Measurements from ENCODE around the gene TMEM222. TPM values are rescaled to one million over a fixed set of nuclear protein-coding genes. Genes with fewer than 3 reads are reported as not detected.

Gene TMEM222
- total RNA-seq, 2 donors from 2014 or later = 41.9 to 61.3 TPM

DNA sequence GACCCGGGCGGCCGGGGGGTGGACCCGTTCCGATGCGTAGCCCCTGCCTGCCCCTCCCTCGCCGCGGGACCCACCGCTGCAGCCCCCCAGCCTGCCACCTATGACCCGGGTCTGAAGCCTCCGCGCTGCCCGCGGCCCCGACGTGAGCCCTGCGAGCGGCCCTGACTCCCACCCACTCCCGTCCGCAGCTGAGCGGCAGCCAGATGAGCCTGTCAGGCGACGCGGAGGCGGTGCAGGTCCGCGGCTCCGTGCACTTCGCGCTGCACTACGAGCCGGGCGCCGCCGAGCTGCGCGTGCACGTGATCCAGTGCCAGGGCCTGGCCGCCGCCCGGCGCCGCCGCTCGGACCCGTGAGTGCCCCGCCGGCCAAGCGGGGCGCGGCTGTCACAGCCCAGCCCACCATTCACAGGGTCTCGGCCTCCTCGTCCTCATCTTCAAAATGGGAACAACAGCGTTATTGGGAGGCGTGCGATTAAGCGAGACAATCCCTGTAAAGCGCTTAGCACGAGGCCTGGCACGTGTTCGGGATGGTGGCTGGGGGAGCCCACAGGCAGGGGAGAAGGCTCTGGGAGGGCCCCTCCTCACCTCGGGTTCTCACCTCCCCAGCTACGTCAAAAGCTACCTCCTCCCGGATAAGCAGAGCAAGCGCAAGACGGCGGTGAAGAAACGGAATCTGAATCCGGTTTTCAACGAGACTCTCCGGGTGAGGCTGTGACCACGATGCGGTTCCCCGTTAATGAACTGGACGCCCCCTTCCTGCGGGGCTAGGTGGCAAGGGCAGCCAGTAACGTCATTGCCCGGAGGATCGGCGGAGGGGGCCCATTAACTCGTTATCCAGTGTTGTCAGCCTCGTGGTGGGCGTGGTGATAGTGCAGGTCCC is 28.1 kb downstream of the TMEM222 start:
- Mint-ChIP-seq H3K27ac (no peak overlapping the region), H3K36me3 (ENCODE audit: insufficient read depth in 2 of 2) (peaks cover 0 to 4% of the 10 kb centered on the region in 2 donors), H3K4me3 (no peak overlapping the region), H3K4me1 (ENCODE audit: low read depth) (peaks cover 8% of the 10 kb centered on the region), H3K27me3 (ENCODE audit: low read depth) (no peaks in the 10 kb centered on the region), H3K9me3 (no peaks in the 10 kb centered on the region)
- peak in 1 of 2 donors; percentile 22 for DNase-seq
- ATAC-seq (replicated peaks in 1 of 2) = peak; percentile 46 to 58

DNA sequence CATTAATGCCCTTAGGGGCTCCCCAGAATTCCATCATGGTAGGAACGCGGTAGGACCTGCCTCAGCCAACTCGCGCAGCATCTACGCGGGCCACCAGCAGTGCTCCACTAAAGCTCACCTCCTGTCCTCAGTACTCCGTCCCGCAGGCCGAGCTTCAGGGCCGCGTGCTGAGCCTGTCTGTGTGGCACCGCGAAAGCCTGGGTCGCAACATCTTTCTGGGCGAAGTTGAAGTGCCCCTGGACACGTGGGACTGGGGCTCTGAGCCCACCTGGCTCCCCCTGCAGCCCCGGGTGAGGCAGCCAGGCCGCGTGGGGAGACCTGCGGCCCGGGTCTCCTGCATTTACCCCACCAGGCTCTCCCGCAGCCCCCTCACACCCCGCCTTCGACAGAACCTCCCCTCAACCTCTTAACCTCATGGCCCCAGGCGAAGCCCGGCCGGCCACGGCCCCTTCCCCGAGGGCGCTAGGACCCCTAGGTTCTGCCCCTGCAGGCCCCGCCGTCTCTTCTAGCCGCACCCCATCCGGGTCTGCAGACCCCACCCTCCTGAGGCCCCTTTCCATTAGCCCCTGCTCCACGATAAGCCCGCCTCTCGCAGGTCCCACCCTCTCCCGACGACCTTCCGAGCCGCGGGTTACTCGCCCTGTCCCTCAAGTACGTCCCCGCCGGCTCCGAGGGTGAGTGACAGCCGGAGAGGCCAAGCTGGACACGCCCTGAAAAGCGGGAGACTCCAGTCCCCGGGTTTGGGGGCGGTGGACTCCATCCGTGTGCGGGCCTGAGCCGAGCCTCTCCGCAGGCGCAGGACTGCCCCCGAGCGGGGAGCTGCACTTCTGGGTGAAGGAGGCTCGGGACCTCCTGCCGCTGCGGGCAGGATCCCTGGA is 28.9 kb downstream of the TMEM222 start:
- DNase-seq = no peak
- H3K4me1 Mint-ChIP-seq (ENCODE audit: low read depth) = peaks cover 6% of the 10 kb centered on the region
- no peaks in the 10 kb centered on the region for H3K9me3 Mint-ChIP-seq
- H3K27ac Mint-ChIP-seq = no peak overlapping the region
- H3K27me3 Mint-ChIP-seq (ENCODE audit: low read depth) = no peaks in the 10 kb centered on the region
- peaks cover 0 to 4% of the 10 kb centered on the region in 2 donors for H3K36me3 Mint-ChIP-seq (ENCODE audit: insufficient read depth in 2 of 2)
- H3K4me3 Mint-ChIP-seq = no peak overlapping the region
- no peak for ATAC-seq (replicated peaks in 1 of 2)

DNA sequence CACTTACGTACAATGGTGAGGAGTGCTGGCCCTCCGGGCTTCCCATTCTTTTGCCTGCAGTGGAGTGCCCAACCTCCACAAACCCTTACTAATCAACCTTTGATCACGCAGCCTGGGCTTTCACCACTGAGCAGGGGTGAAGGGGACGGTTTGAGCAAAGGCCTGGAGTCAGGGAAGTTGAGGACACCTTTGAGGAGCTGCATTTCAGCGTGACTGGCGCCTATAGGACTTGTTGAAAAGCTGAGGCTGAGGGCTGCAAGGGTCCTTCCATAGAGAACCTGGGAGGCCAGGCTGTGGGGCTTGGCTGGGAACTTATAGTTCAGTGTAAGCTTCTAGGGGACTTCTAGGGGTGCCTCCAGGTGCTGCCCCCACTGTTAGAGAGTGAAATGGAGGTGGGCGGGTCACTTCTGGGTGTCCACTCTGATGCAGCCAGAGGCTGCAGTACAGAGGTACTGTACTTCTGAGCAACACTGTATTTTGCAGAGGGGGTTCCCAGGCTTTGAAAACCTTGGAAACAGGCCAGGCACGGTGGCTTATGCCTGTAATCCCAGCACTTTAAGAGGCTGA is 29.7 kb downstream of the TMEM222 start:
- Mint-ChIP-seq H3K4me3 (no peak overlapping the region), H3K27ac (no peak overlapping the region), H3K27me3 (ENCODE audit: low read depth) (no peaks in the 10 kb centered on the region), H3K9me3 (no peaks in the 10 kb centered on the region), H3K4me1 (ENCODE audit: low read depth) (peaks cover 6% of the 10 kb centered on the region), H3K36me3 (ENCODE audit: insufficient read depth in 2 of 2) (no peaks in the 10 kb centered on the region)
- ATAC-seq (replicated peaks in 1 of 2) (no peak), DNase-seq (no peak)

DNA sequence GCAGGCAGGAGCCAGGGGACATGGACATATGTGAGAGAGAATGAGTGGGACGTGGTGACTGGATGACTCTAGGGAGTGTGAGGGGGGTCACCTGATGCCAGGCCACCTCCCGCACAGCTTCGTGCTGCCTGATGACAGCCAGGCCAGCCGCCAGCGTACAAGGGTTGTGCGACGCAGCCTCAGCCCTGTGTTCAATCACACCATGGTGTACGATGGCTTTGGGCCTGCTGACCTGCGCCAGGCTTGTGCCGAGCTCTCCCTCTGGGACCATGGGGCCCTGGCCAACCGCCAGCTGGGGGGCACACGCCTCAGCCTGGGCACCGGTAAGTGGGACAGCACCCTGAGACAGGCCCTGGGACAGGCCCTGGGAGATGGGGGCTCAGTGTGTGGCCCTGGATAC is 31.2 kb downstream of the TMEM222 start:
- H3K36me3 Mint-ChIP-seq (ENCODE audit: insufficient read depth in 2 of 2) = no peaks in the 10 kb centered on the region

DNA sequence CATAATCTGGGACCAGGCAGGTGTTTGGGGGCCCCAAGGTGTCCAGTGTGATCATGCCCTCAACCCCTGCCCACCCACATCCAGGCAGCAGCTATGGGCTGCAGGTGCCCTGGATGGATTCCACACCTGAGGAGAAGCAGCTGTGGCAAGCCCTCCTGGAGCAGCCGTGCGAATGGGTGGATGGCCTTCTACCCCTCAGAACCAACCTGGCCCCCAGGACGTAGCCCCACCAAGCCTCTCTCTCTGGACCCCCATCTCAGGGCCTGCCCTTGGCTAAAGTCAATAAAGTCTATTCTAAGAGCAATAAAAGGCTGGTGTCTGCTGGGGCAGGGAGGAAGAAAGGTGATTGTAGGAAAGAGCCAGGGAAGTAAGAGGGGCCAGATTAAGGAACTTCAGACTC is 31.7 kb downstream of the TMEM222 start:
- DNase-seq = no peak
- H3K27ac Mint-ChIP-seq = no peak overlapping the region
- H3K4me1 Mint-ChIP-seq (ENCODE audit: low read depth) = peaks cover 19% of the 10 kb centered on the region
- H3K9me3 Mint-ChIP-seq = no peaks in the 10 kb centered on the region
- no peak for ATAC-seq (replicated peaks in 1 of 2)
- H3K36me3 Mint-ChIP-seq (ENCODE audit: insufficient read depth in 2 of 2) = no peaks in the 10 kb centered on the region
- H3K4me3 Mint-ChIP-seq = no peak overlapping the region
- H3K27me3 Mint-ChIP-seq (ENCODE audit: low read depth) = no peaks in the 10 kb centered on the region

More for the DNA sequence above, 31.2 kb downstream of the TMEM222 start:
- no peak overlapping the region for H3K27ac Mint-ChIP-seq
- H3K4me3 Mint-ChIP-seq = no peak overlapping the region
- peaks cover 19% of the 10 kb centered on the region for H3K4me1 Mint-ChIP-seq (ENCODE audit: low read depth)
- no peaks in the 10 kb centered on the region for H3K27me3 Mint-ChIP-seq (ENCODE audit: low read depth)
- DNase-seq = no peak
- H3K9me3 Mint-ChIP-seq = no peaks in the 10 kb centered on the region
- ATAC-seq (replicated peaks in 1 of 2) = no peak

DNA sequence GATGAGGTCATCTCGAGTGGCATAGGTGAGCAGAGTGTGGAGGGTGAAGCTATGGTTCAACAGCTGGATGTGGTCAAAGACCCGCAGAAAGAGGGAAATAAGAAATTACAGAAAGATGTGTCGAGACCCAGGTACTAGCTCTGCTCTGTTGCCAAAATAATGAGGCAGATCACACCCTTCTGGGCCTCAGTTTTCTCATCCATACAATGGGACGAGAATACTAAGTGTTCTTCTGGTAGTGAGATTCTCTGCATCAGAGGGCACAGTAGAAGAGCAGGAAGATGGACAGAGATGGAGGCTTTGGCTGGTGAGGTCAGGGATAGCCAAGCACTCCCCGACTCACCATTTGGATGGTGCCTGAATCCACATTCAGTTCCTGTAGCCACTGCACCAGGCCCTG is 33.7 kb downstream of the TMEM222 start:
- ATAC-seq (replicated peaks in 1 of 2) (no peak), DNase-seq (no peak)
- H3K4me1 Mint-ChIP-seq (ENCODE audit: low read depth) = peaks cover 29% of the 10 kb centered on the region
- H3K27ac Mint-ChIP-seq = no peak overlapping the region
- H3K36me3 Mint-ChIP-seq (ENCODE audit: insufficient read depth in 2 of 2) = no peaks in the 10 kb centered on the region
- H3K4me3 Mint-ChIP-seq = peak overlapping the region in 1 of 2 donors; percentile 66
- peaks cover 6% of the 10 kb centered on the region for H3K27me3 Mint-ChIP-seq (ENCODE audit: low read depth)
- no peaks in the 10 kb centered on the region for H3K9me3 Mint-ChIP-seq

DNA sequence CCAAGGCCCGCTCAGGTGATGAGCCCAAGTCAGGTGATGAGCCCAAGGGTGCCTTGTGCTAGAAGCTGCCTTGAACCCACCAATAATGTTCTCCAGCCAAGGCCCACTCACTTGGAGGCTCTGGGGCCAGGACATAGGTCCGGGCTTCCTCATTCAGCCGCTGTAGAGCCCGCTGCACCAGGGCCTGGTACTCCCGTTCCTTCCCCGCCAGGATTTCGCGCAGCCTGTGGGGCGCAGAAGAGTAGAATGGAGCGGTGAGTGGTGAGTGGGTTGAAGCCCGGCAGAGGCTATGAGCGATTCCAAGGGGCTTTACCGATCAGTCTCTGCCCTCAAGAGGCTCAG is 34.3 kb downstream of the TMEM222 start:
- H3K27ac Mint-ChIP-seq = peak overlapping the region; percentile 12
- H3K4me3 Mint-ChIP-seq = peak overlapping the region; percentile 66 to 80
- H3K9me3 Mint-ChIP-seq = no peaks in the 10 kb centered on the region
- ATAC-seq (replicated peaks in 1 of 2) (no peak), DNase-seq (no peak)
- H3K27me3 Mint-ChIP-seq (ENCODE audit: low read depth) = peaks cover 6% of the 10 kb centered on the region
- H3K4me1 Mint-ChIP-seq (ENCODE audit: low read depth) = peaks cover 29% of the 10 kb centered on the region
- H3K36me3 Mint-ChIP-seq (ENCODE audit: insufficient read depth in 2 of 2) = no peaks in the 10 kb centered on the region

DNA sequence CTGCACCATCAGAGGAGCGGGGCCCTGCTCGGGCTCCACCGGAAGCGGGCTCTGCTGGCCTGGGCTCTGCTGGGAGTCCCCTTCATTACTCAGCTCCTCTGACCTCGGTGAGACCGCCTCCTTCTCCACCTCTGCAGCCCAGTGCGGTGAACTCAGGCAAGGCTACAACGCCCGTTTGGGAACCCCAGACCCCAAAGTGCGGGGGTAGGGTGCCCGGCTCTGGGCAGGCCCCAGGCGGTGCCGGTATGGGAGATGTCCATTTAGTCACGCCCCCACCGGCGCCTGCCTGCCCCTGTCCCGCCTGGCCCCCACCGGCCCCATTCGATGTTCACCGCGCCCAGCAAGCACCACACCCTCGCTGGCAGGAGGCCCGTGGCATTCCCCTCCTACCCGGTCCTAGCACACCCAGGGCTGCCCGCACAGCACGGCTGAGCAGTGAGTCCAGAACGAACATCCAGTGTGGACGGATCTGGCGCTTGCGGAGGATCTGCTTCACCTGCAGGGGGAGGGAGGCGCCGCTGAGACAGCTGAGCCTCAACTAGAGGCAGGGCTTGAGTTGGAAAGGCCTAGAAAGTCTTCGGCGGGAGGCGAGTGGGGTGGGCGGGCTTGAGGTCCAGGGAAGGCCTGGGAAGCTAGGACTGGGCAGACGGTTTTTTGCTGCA is 34.8 kb downstream of the TMEM222 start:
- DNase-seq (peak; percentile 37 to 60), ATAC-seq (replicated peaks in 1 of 2) (peak; percentile 56 to 57)
- no peaks in the 10 kb centered on the region for H3K9me3 Mint-ChIP-seq
- no peak overlapping the region for H3K27ac Mint-ChIP-seq
- H3K27me3 Mint-ChIP-seq (ENCODE audit: low read depth) = peaks cover 6% of the 10 kb centered on the region
- peaks cover 29% of the 10 kb centered on the region for H3K4me1 Mint-ChIP-seq (ENCODE audit: low read depth)
- H3K36me3 Mint-ChIP-seq (ENCODE audit: insufficient read depth in 2 of 2) = no peaks in the 10 kb centered on the region
- H3K4me3 Mint-ChIP-seq = peak overlapping the region; percentile 69 to 80

DNA sequence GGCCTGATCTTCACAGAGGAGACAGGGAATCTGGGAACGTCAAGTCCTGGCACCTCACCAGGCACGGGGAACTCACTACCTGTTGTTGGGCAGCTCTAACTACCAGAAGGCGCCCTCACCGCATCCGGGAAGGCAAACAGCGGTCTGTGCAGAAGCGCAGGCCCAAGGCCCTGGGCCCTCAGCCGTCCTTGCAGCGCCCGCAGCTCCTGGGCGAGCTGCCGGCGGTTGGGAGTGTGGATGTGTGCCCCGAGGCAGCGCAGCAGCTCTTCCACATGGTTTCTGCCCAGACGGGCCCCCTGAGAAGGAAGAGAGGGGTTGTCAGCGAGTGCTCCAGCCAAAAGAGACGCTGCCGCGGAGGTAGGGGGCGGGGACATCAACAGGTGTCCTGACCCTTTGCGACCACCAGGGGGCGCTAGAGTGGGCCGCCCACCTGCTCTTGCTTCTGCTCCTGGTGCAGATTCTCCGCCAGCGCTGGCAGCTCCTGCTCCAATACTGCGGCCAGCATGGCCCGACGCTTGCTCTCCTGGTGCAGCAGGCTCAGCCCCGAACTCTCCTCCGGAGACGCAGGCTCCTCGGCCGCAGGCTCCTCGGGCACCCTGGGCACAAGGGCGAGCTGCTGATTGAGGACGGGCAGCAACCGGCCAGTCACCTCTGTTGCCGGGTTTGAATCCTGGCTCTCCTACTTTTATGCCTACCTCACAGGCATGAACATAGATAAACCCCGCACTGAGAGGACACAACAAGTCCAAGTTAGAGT is 35.5 kb downstream of the TMEM222 start:
- peaks cover 6% of the 10 kb centered on the region for H3K27me3 Mint-ChIP-seq (ENCODE audit: low read depth)
- no peak overlapping the region for H3K27ac Mint-ChIP-seq
- ATAC-seq (replicated peaks in 1 of 2) (peak; percentile 69 to 71), DNase-seq (peak; percentile 79 to 86)
- peak overlapping the region; percentile 69 to 80 for H3K4me3 Mint-ChIP-seq
- H3K4me1 Mint-ChIP-seq (ENCODE audit: low read depth) = peaks cover 29% of the 10 kb centered on the region
- H3K36me3 Mint-ChIP-seq (ENCODE audit: insufficient read depth in 2 of 2) = no peaks in the 10 kb centered on the region
- H3K9me3 Mint-ChIP-seq = no peaks in the 10 kb centered on the region

DNA sequence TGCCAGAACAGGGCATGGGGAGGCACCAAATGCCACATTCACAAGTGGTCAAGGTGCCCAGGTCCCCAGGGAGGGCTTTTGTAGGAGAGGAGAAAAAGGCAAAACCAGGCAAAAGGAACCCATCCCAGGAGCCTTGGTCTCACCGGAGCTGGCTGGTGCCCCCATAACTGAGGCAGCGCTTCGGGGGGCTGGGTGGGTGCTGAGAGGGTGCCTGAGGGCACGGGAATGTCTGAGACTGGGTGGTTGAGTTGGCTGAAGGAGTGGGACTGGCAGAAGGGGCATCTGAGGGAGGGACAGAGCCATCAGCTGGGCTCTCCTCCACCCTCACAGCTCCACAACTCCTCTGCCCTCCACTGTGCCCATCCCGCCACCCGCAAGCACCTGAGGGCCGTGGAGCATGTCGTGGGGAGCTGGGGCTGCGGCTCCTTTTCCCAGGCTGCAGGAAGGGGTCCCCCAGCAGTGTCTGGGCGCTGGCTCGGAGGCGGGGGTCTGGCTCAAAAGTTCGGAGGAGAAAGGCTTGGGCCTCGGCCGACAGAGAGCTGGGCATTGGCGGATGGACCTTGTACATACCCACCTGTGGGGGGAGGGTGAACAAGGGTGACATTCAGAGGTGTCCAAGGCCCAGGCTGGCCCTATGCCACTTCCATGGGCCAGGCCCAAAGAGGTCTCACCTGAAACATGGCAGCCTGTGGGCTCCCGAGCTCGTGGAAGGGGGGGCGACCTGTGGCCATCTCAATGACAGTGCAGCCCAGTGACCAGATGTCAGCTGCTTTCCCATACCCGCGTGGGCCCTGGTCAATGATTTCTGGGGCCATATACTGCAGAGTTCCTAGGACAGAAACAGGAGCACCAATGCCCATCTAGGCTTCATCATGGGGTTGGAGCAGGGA is 36.3 kb downstream of the TMEM222 start:
- ATAC-seq (replicated peaks in 1 of 2) (no peak), DNase-seq (no peak)
- peaks cover 6% of the 10 kb centered on the region for H3K27me3 Mint-ChIP-seq (ENCODE audit: low read depth)
- H3K4me3 Mint-ChIP-seq = peak overlapping the region; percentile 69 to 80
- no peaks in the 10 kb centered on the region for H3K36me3 Mint-ChIP-seq (ENCODE audit: insufficient read depth in 2 of 2)
- H3K9me3 Mint-ChIP-seq = no peaks in the 10 kb centered on the region
- peaks cover 29% of the 10 kb centered on the region for H3K4me1 Mint-ChIP-seq (ENCODE audit: low read depth)
- no peak overlapping the region for H3K27ac Mint-ChIP-seq

DNA sequence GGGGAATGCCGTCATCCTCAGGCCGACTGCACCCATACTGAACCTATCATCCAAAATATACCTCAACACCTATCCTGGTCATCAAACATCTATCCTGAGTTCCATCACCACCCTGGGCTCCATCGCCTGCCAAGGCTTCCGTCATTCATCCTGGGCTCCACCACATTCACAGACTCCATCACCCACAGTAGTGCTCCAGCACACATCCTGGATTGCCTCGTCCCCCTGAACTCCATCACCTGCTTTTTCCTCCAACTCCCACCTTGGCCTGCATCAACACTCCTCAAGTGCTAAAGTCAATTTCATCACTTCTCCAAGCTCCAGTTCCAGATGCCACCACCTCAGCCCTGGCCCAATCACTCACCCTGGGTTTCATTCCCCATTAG is 37.0 kb downstream of the TMEM222 start:
- no peak overlapping the region for H3K27ac Mint-ChIP-seq
- peaks cover 29% of the 10 kb centered on the region for H3K4me1 Mint-ChIP-seq (ENCODE audit: low read depth)
- H3K27me3 Mint-ChIP-seq (ENCODE audit: low read depth) = peaks cover 6% of the 10 kb centered on the region
- ATAC-seq (replicated peaks in 1 of 2) = no peak
- H3K4me3 Mint-ChIP-seq = peak overlapping the region in 1 of 2 donors; percentile 0
- no peaks in the 10 kb centered on the region for H3K9me3 Mint-ChIP-seq
- no peak for DNase-seq
- H3K36me3 Mint-ChIP-seq (ENCODE audit: insufficient read depth in 2 of 2) = no peaks in the 10 kb centered on the region

Data from activated T-cell treated with anti-CD3 and anti-CD28 coated beads, Interleukin-2, amount 50 U/mL, for 72 hours (primary cell).